ENCODE data around the gene HPSE2. TPM values are rescaled to one million over a fixed set of nuclear protein-coding genes. Genes with fewer than 3 reads are reported as not detected.
"Not testable (repeated sequence)": the region's sequence is repeated elsewhere in the genome, so short reads cannot be mapped to it uniquely, and the experiment has no call there.

Gene HPSE2
- total and polyA plus RNA-seq, 7 experiments from 2014 or later = not detected

GRCh38 chr10:98511876-98512275, 723.8 kb downstream of the HPSE2 start:
- Mint-ChIP-seq H3K9me3 (no peaks in the 10 kb centered on the region), H3K36me3 (no peaks in the 10 kb centered on the region), H3K27ac (no peak overlapping the region), H3K4me1 (peaks cover 0 to 2% (median 0%) of the 10 kb centered on the region in 7 donors), H3K27me3 (peaks cover 9 to 30% (median 23%) of the 10 kb centered on the region in 5 donors), H3K4me3 (no peak overlapping the region)
- Histone ChIP-seq H3K36me3 (ENCODE audit: control insufficient read depth in 2 of 3, insufficient read depth in 3 of 3, low read length in 3 of 3) (no peaks in the 10 kb centered on the region), H3K27ac (ENCODE audit: low read depth, low read length) (no peak overlapping the region), H3K9me3 (ENCODE audit: control insufficient read depth in 2 of 3, low read length in 3 of 3) (no peaks in the 10 kb centered on the region), H3K4me3 (ENCODE audit: low read length) (no peak overlapping the region), H3K27me3 (ENCODE audit: control insufficient read depth in 2 of 2, insufficient read depth in 2 of 2, low read length in 2 of 2) (no peaks in the 10 kb centered on the region), H3K4me1 (ENCODE audit: control insufficient read depth in 2 of 2, insufficient read depth in 2 of 2, low read length in 2 of 2) (no peaks in the 10 kb centered on the region)
- ChIA-PET CTCF (no interaction called here), POLR2A (no interaction called here)
- DNase-seq = no peak
- no peak for ATAC-seq
- intact Hi-C loops (cut with micrococcal nuclease) = no loop called here

- no peak overlapping the region for H3K4me3 ChIP-seq (ENCODE audit: low read length)
- no peaks in the 10 kb centered on the region for H3K27me3 ChIP-seq (ENCODE audit: control insufficient read depth in 2 of 2, insufficient read depth in 2 of 2, low read length in 2 of 2)
- H3K4me3 Mint-ChIP-seq = no peak overlapping the region
- ATAC-seq = no peak
- H3K4me1 Mint-ChIP-seq = peaks cover 0 to 2% (median 0%) of the 10 kb centered on the region in 7 donors
- H3K27ac ChIP-seq (ENCODE audit: low read depth, low read length) = no peak overlapping the region
- intact Hi-C loops (cut with micrococcal nuclease) = no loop called here
- ChIA-PET POLR2A (no interaction called here), CTCF (no interaction called here)
- H3K36me3 Mint-ChIP-seq = no peaks in the 10 kb centered on the region
- H3K4me1 ChIP-seq (ENCODE audit: control insufficient read depth in 2 of 2, insufficient read depth in 2 of 2, low read length in 2 of 2) = no peaks in the 10 kb centered on the region
- no peaks in the 10 kb centered on the region for H3K9me3 Mint-ChIP-seq
- DNase-seq = no peak
- peaks cover 2 to 27% (median 16%) of the 10 kb centered on the region in 5 donors for H3K27me3 Mint-ChIP-seq
- no peaks in the 10 kb centered on the region for H3K36me3 ChIP-seq (ENCODE audit: control insufficient read depth in 2 of 3, insufficient read depth in 3 of 3, low read length in 3 of 3)
- H3K27ac Mint-ChIP-seq = no peak overlapping the region
- no peaks in the 10 kb centered on the region for H3K9me3 ChIP-seq (ENCODE audit: control insufficient read depth in 2 of 3, low read length in 3 of 3)
Observed at GRCh38 chr10:98510412-98510995, 725.1 kb downstream of the HPSE2 start.

- no peak overlapping the region for H3K4me3 ChIP-seq (ENCODE audit: low read length)
- no peak for ATAC-seq
- intact Hi-C loops (cut with micrococcal nuclease) = no loop called here
- no peaks in the 10 kb centered on the region for H3K36me3 ChIP-seq (ENCODE audit: control insufficient read depth in 2 of 3, insufficient read depth in 3 of 3, low read length in 3 of 3)
- H3K9me3 Mint-ChIP-seq = no peaks in the 10 kb centered on the region
- H3K36me3 Mint-ChIP-seq = no peaks in the 10 kb centered on the region
- ChIA-PET POLR2A (no interaction called here), CTCF (no interaction called here)
- H3K9me3 ChIP-seq (ENCODE audit: control insufficient read depth in 2 of 3, low read length in 3 of 3) = no peaks in the 10 kb centered on the region
- peaks cover 0 to 2% (median 0%) of the 10 kb centered on the region in 7 donors for H3K4me1 Mint-ChIP-seq
- H3K27ac ChIP-seq (ENCODE audit: low read depth, low read length) = no peak overlapping the region
- no peak for DNase-seq
- H3K27ac Mint-ChIP-seq = no peak overlapping the region
- no peaks in the 10 kb centered on the region for H3K4me1 ChIP-seq (ENCODE audit: control insufficient read depth in 2 of 2, insufficient read depth in 2 of 2, low read length in 2 of 2)
- no peak overlapping the region for H3K4me3 Mint-ChIP-seq
- H3K27me3 Mint-ChIP-seq = peaks cover 2 to 22% (median 15%) of the 10 kb centered on the region in 5 donors
- no peaks in the 10 kb centered on the region for H3K27me3 ChIP-seq (ENCODE audit: control insufficient read depth in 2 of 2, insufficient read depth in 2 of 2, low read length in 2 of 2)
Observed at GRCh38 chr10:98509745-98510144, 725.9 kb downstream of the HPSE2 start.

- DNase-seq; H3K4me1 Mint-ChIP-seq; H3K36me3 Mint-ChIP-seq; H3K9me3 ChIP-seq (ENCODE audit: control insufficient read depth in 2 of 3, low read length in 3 of 3); intact Hi-C loops (cut with micrococcal nuclease); H3K27me3 ChIP-seq (ENCODE audit: control insufficient read depth in 2 of 2, insufficient read depth in 2 of 2, low read length in 2 of 2); H3K4me1 ChIP-seq (ENCODE audit: control insufficient read depth in 2 of 2, insufficient read depth in 2 of 2, low read length in 2 of 2); CTCF ChIA-PET; H3K27ac ChIP-seq (ENCODE audit: low read depth, low read length); H3K27ac Mint-ChIP-seq; H3K36me3 ChIP-seq (ENCODE audit: control insufficient read depth in 2 of 3, insufficient read depth in 3 of 3, low read length in 3 of 3); POLR2A ChIA-PET; ATAC-seq; H3K4me3 Mint-ChIP-seq; H3K4me3 ChIP-seq (ENCODE audit: low read length): not testable (repeated sequence)
- Mint-ChIP-seq H3K27me3 (peaks cover 15 to 45% (median 41%) of the 10 kb centered on the region in 5 donors), H3K9me3 (peaks cover 0 to 13% (median 3%) of the 10 kb centered on the region in 11 donors)
Observed at GRCh38 chr10:98502535-98502934, 733.1 kb downstream of the HPSE2 start.

GRCh38 chr10:98492763-98493162, 742.9 kb downstream of the HPSE2 start:
- Histone ChIP-seq H3K4me3 (ENCODE audit: low read length) (no peak overlapping the region), H3K9me3 (ENCODE audit: control insufficient read depth in 2 of 3, low read length in 3 of 3) (peaks cover 0 to 17% (median 6%) of the 10 kb centered on the region in 3 experiments), H3K4me1 (ENCODE audit: control insufficient read depth in 2 of 2, insufficient read depth in 2 of 2, low read length in 2 of 2) (no peaks in the 10 kb centered on the region), H3K27ac (ENCODE audit: low read depth, low read length) (no peak overlapping the region), H3K36me3 (ENCODE audit: control insufficient read depth in 2 of 3, insufficient read depth in 3 of 3, low read length in 3 of 3) (peaks cover 0 to 4% (median 0%) of the 10 kb centered on the region in 3 experiments), H3K27me3 (ENCODE audit: control insufficient read depth in 2 of 2, insufficient read depth in 2 of 2, low read length in 2 of 2) (no peaks in the 10 kb centered on the region)
- no peak overlapping the region for H3K4me3 Mint-ChIP-seq
- ChIA-PET POLR2A (no interaction called here), CTCF (interaction anchor here (0.6 kb wide), 1 partner anchor 62 kb away, joined by 3 read pairs; no protein-coding TSS in a partner anchor)
- peaks cover 0 to 7% (median 4%) of the 10 kb centered on the region in 5 donors for H3K36me3 Mint-ChIP-seq
- DNase-seq = no peak
- peaks cover 5 to 35% (median 22%) of the 10 kb centered on the region in 11 donors for H3K9me3 Mint-ChIP-seq
- no peak for ATAC-seq
- intact Hi-C loops (cut with micrococcal nuclease) = no loop called here
- peaks cover 12 to 33% (median 21%) of the 10 kb centered on the region in 5 donors for H3K27me3 Mint-ChIP-seq
- no peaks in the 10 kb centered on the region for H3K4me1 Mint-ChIP-seq
- no peak overlapping the region for H3K27ac Mint-ChIP-seq

- Histone ChIP-seq H3K27ac (ENCODE audit: low read depth, low read length) (no peak overlapping the region), H3K4me3 (ENCODE audit: low read length) (no peak overlapping the region), H3K36me3 (ENCODE audit: control insufficient read depth in 2 of 3, insufficient read depth in 3 of 3, low read length in 3 of 3) (no peaks in the 10 kb centered on the region), H3K4me1 (ENCODE audit: control insufficient read depth in 2 of 2, insufficient read depth in 2 of 2, low read length in 2 of 2) (no peaks in the 10 kb centered on the region), H3K9me3 (ENCODE audit: control insufficient read depth in 2 of 3, low read length in 3 of 3) (no peaks in the 10 kb centered on the region), H3K27me3 (ENCODE audit: control insufficient read depth in 2 of 2, insufficient read depth in 2 of 2, low read length in 2 of 2) (no peaks in the 10 kb centered on the region)
- Mint-ChIP-seq H3K27ac (no peak overlapping the region), H3K36me3 (peaks cover 0 to 4% (median 0%) of the 10 kb centered on the region in 5 donors), H3K9me3 (peaks cover 1 to 14% (median 4%) of the 10 kb centered on the region in 11 donors), H3K4me3 (no peak overlapping the region), H3K4me1 (no peaks in the 10 kb centered on the region), H3K27me3 (peaks cover 5 to 32% (median 27%) of the 10 kb centered on the region in 5 donors)
- intact Hi-C loops (cut with micrococcal nuclease) = no loop called here
- ChIA-PET CTCF (no interaction called here), POLR2A (no interaction called here)
- no peak for DNase-seq
- no peak for ATAC-seq
Observed at GRCh38 chr10:98489561-98490481, 745.8 kb downstream of the HPSE2 start.
